ENCODE results near the gene KCNMB1.

Gene KCNMB1

GRCh38 chr5:170436335-170436734 lies 47.2 kb upstream of the KCNMB1 start:
- Histone ChIP-seq H3K4me1 (ENCODE audit: low read length) (no peaks in the 10 kb centered on the region), H3K27ac (ENCODE audit: low read length) (no peak overlapping the region), H3K27me3 (replicated peaks; ENCODE audit: insufficient read depth, low read length) (no peaks in the 10 kb centered on the region), H2AFZ (ENCODE audit: low read length) (no peak overlapping the region), H3K36me3 (replicated peaks; ENCODE audit: insufficient read depth, low read length) (no peaks in the 10 kb centered on the region), H4K20me1 (ENCODE audit: insufficient read depth, low read length) (no peaks in the 10 kb centered on the region), H3K9me2 (replicated peaks; ENCODE audit: insufficient read depth, low read length) (no peaks in the 10 kb centered on the region), H3K4me3 (ENCODE audit: low read length) (no peak overlapping the region), H3K9me3 (replicated peaks; ENCODE audit: insufficient read depth, low read length) (no peaks in the 10 kb centered on the region), H3K79me2 (ENCODE audit: low read length) (no peaks in the 10 kb centered on the region), H3F3A (ENCODE audit: insufficient read depth, low read length) (no peaks in the 10 kb centered on the region), H3K4me2 (ENCODE audit: low read depth, low read length) (no peak overlapping the region), H3K9ac (ENCODE audit: low read length) (no peak overlapping the region)
- TF ChIP-seq EZH2phosphoT487 (IDR thresholded peaks at IDR 0.05; ENCODE audit: low read length) (no peak), EZH2 (optimal IDR thresholded peaks at IDR 0.05; ENCODE audit: low read depth, low read length) (no peak), CTCF (IDR thresholded peaks at IDR 0.05; ENCODE audit: low read length) (no peak)
- DNase-seq = no peak

GRCh38 chr5:170434966-170435605 lies 45.9 kb upstream of the KCNMB1 start:
- Histone ChIP-seq H3K4me2 (ENCODE audit: low read depth, low read length) (no peak overlapping the region), H3K4me1 (ENCODE audit: low read length) (no peaks in the 10 kb centered on the region), H3K36me3 (replicated peaks; ENCODE audit: insufficient read depth, low read length) (no peaks in the 10 kb centered on the region), H3K79me2 (ENCODE audit: low read length) (no peaks in the 10 kb centered on the region), H3K9me2 (replicated peaks; ENCODE audit: insufficient read depth, low read length) (no peaks in the 10 kb centered on the region), H4K20me1 (ENCODE audit: insufficient read depth, low read length) (no peaks in the 10 kb centered on the region), H3F3A (ENCODE audit: insufficient read depth, low read length) (no peaks in the 10 kb centered on the region), H3K9me3 (replicated peaks; ENCODE audit: insufficient read depth, low read length) (no peaks in the 10 kb centered on the region), H2AFZ (ENCODE audit: low read length) (peak overlapping the region; percentile 16; the same call in 1 of the 2 replicates), H3K4me3 (ENCODE audit: low read length) (no peak overlapping the region), H3K27ac (ENCODE audit: low read length) (no peak overlapping the region), H3K9ac (ENCODE audit: low read length) (no peak overlapping the region), H3K27me3 (replicated peaks; ENCODE audit: insufficient read depth, low read length) (no peaks in the 10 kb centered on the region)
- TF ChIP-seq EZH2 (optimal IDR thresholded peaks at IDR 0.05; ENCODE audit: low read depth, low read length) (no peak), CTCF (IDR thresholded peaks at IDR 0.05; ENCODE audit: low read length) (peak; percentile 93)
- DNase-seq = peak; percentile 33

- TF ChIP-seq EZH2phosphoT487 (IDR thresholded peaks at IDR 0.05; ENCODE audit: low read length) (no peak), CTCF (IDR thresholded peaks at IDR 0.05; ENCODE audit: low read length) (no peak), EZH2 (optimal IDR thresholded peaks at IDR 0.05; ENCODE audit: low read depth, low read length) (no peak)
- H3K4me1 ChIP-seq (ENCODE audit: low read length) = no peaks in the 10 kb centered on the region
These were observed 43.5 kb upstream of the KCNMB1 start for GRCh38 chr5:170432669-170433068.

More at GRCh38 chr5:170432669-170433068, 43.5 kb upstream of the KCNMB1 start:
- H3K36me3 ChIP-seq (replicated peaks; ENCODE audit: insufficient read depth, low read length) = no peaks in the 10 kb centered on the region
- H3K27me3 ChIP-seq (replicated peaks; ENCODE audit: insufficient read depth, low read length) = no peaks in the 10 kb centered on the region
- no peak overlapping the region for H3K9ac ChIP-seq (ENCODE audit: low read length)
- no peaks in the 10 kb centered on the region for H4K20me1 ChIP-seq (ENCODE audit: insufficient read depth, low read length)
- no peak overlapping the region for H3K4me2 ChIP-seq (ENCODE audit: low read depth, low read length)
- H3K9me3 ChIP-seq (replicated peaks; ENCODE audit: insufficient read depth, low read length) = no peaks in the 10 kb centered on the region
- DNase-seq = no peak
- H3F3A ChIP-seq (ENCODE audit: insufficient read depth, low read length) = no peaks in the 10 kb centered on the region
- H3K9me2 ChIP-seq (replicated peaks; ENCODE audit: insufficient read depth, low read length) = no peaks in the 10 kb centered on the region
- no peaks in the 10 kb centered on the region for H3K79me2 ChIP-seq (ENCODE audit: low read length)
- H3K27ac ChIP-seq (ENCODE audit: low read length) = no peak overlapping the region
- no peak overlapping the region for H3K4me3 ChIP-seq (ENCODE audit: low read length)
- H2AFZ ChIP-seq (ENCODE audit: low read length) = no peak overlapping the region

All from MM.1S (cell line).